Immature natural killer cell (primary cell): Measurements from ENCODE around the gene RMND1. TPM values are rescaled to one million over a fixed set of nuclear protein-coding genes. Genes with fewer than 3 reads are reported as not detected.
A peak's percentile ranks its signal among the peaks of the same experiment; 100 is the strongest.
"Not testable (repeated sequence)": the region's sequence is repeated elsewhere in the genome, so short reads cannot be mapped to it uniquely, and the experiment has no call there.

Source experiments
- DNase-seq, 3 donors: peaks; one replicate each; pipeline ENCODE4 v3.0.0; 2022; ENCODE audit warnings: mixed read lengths in 1 of 3
- H3K27ac Mint-ChIP-seq, 6 donors: one replicate each; pipeline ENCODE4 v1.8.0; 2020; ENCODE audit warnings: mixed read lengths in 6 of 6, mild to moderate bottlenecking in 5 of 6, inconsistent platforms in 4 of 6, moderate library complexity in 3 of 6
- H3K27me3 Mint-ChIP-seq, 3 donors: one replicate each; pipeline ENCODE4 v1.8.0; 2020 to 2021; ENCODE audit warnings: low read depth in 3 of 3, mild to moderate bottlenecking in 3 of 3, mixed read lengths in 3 of 3, moderate library complexity in 3 of 3, inconsistent platforms in 1 of 3
- H3K36me3 Mint-ChIP-seq, 3 donors: one replicate each; pipeline ENCODE4 v1.8.0; 2020; ENCODE audit warnings: mixed read lengths in 3 of 3, inconsistent platforms in 2 of 3, mild to moderate bottlenecking in 2 of 3
- H3K4me1 Mint-ChIP-seq, 2 donors: one replicate each; pipeline ENCODE4 v1.8.0; 2020; ENCODE audit warnings: inconsistent platforms in 2 of 2, mild to moderate bottlenecking in 2 of 2, mixed read lengths in 2 of 2, moderate library complexity in 1 of 2
- H3K4me3 Mint-ChIP-seq, 5 donors: one replicate each; pipeline ENCODE4 v1.8.0; 2020; ENCODE audit warnings: mild to moderate bottlenecking in 5 of 5, mixed read lengths in 5 of 5, inconsistent platforms in 3 of 5, moderate library complexity in 3 of 5
- H3K9me3 Mint-ChIP-seq, 6 donors: one replicate each; pipeline ENCODE4 v1.8.0; 2020; ENCODE audit warnings: mild to moderate bottlenecking in 6 of 6, mixed read lengths in 6 of 6, inconsistent platforms in 4 of 6, moderate library complexity in 3 of 6
- polyA plus RNA-seq, 3 donors: library from polyadenylated mRNA; unstranded; fragments of 300-500 nt; fragmentation: Illumina TruSeq; gene quantifications; one replicate each; pipeline ENCODE4 v1.2.3, GENCODE V29; 2021

The RMND1 gene
- polyA plus RNA-seq, 3 donors from 2014 or later: 6.4 to 13.3 (median 7.5) TPM

DNA sequence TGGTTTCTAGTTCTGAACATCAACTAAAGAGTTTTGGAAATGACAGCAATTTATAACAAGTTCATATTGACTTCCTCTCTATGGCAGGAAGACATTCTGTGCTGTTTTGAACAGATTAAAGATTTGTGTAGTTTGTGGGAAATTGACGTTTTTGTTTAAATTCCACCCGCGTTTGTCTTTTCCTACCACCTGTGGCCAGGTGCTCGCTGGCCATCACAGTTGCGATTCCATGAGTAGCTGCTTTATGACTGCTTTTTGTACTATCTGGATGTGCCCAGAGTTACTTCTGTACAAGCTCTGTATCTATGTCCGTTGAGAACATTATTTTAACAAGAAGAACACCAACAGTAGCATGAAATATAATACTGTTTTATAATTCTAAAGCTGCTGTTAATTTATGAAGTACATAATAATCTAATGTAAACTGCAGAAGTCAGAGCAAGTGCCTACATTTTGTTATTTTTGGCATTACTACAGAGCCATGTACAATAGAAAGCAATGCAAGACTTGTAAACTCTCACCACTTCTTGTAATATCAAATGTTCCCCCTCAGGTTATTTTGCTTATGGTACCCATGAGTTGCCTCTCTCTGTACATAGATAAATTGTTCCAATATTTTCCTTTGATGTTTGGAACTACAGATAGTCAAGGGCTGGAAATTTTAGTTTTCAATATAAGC is 94.0 kb downstream of the RMND1 start:
- H3K4me3 Mint-ChIP-seq: no peak overlapping the region
- H3K27ac Mint-ChIP-seq: peak overlapping the region in 2 of 6 donors; percentile 73 to 82

DNA sequence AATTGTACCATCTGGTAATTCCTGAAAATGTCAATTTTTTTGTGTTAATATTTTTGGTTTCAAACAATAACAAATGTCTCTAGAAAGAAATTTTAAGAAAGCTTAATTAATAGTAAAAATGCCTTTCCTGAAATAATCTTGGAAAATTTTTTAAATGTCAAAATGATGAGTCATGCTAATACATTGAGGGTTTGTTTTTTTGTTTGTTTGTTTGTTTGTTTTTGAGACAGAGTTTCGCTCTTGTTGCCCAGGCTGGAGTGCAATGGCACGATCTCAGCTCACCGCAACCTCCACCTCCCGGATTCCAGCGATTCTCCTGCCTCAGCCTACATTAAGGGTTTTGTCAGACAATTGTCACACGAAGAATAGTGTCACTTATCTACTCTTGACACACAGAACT is 94.9 kb downstream of the RMND1 start:
- H3K27me3 Mint-ChIP-seq, H3K4me3 Mint-ChIP-seq, H3K36me3 Mint-ChIP-seq, H3K27ac Mint-ChIP-seq, H3K9me3 Mint-ChIP-seq, DNase-seq: not testable (repeated sequence)
- H3K4me1 Mint-ChIP-seq: peaks cover 6 to 13% of the 10 kb centered on the region in 2 donors

More for the DNA sequence above, 94.0 kb downstream of the RMND1 start:
- no peaks in the 10 kb centered on the region for H3K9me3 Mint-ChIP-seq
- no peaks in the 10 kb centered on the region for H3K27me3 Mint-ChIP-seq
- no peak for DNase-seq
- H3K4me1 Mint-ChIP-seq: peaks cover 6 to 13% of the 10 kb centered on the region in 2 donors
- H3K36me3 Mint-ChIP-seq: peaks cover 8 to 14% (median 10%) of the 10 kb centered on the region in 3 donors

Other genes with a start within 250 kb of the RMND1 start
- under 1 TPM in 2 of 3 donors, not detected in 1; 0.19 to 0.21 TPM for gene AKAP12, start 212.2 kb downstream of the RMND1 start, polyA plus RNA-seq
- gene ZBTB2, start 60.6 kb downstream of the RMND1 start, polyA plus RNA-seq: 10 to 100 TPM; 11.5 to 27.5 (median 24.1) TPM
- under 1 TPM in 1 of 3 donors, not detected in 2; 0.78 TPM for gene CCDC170, start 41.9 kb upstream of the RMND1 start, polyA plus RNA-seq